Ectodermal cell (in vitro differentiated cells): ENCODE data around the gene CUX1.

Source experiments
- H3K27ac ChIP-seq: 2 replicates; pipeline ENCODE4 v1.7.0; 2013; ENCODE audit warnings: mild to moderate bottlenecking, low read depth, low read length; ENCODE audit not compliant: insufficient read depth, poor library complexity, severe bottlenecking
- H3K27me3 ChIP-seq: 2 replicates; pipeline ENCODE4 v1.7.0; 2013; ENCODE audit warnings: mild to moderate bottlenecking, low read length; ENCODE audit not compliant: insufficient read depth, control insufficient read depth, poor library complexity, severe bottlenecking
- H3K36me3 ChIP-seq: one replicate; pipeline ENCODE4 v1.7.0; 2013; ENCODE audit warnings: low read length; ENCODE audit not compliant: control insufficient read depth, insufficient read depth
- H3K4me1 ChIP-seq: one replicate; pipeline ENCODE4 v1.7.0; 2013; ENCODE audit warnings: low read length; ENCODE audit not compliant: control insufficient read depth, insufficient read depth
- H3K4me3 ChIP-seq: 2 replicates; pipeline ENCODE4 v1.7.0; 2013; ENCODE audit warnings: low read depth, low read length, control low read depth; ENCODE audit not compliant: insufficient read depth
- H3K9me3 ChIP-seq: 2 replicates; pipeline ENCODE4 v1.7.0; 2013; ENCODE audit warnings: mild to moderate bottlenecking, low read length, moderate library complexity; ENCODE audit not compliant: control insufficient read depth
- WGBS, 2 experiments: methylation state at CpG; one replicate each; pipeline ENCODE4 v1.1.7; 2013; ENCODE audit warnings: missing lambda C conversion rate in 2 of 2; 5-methylcytosine and 5-hydroxymethylcytosine counted together

CUX1 gene

DNA sequence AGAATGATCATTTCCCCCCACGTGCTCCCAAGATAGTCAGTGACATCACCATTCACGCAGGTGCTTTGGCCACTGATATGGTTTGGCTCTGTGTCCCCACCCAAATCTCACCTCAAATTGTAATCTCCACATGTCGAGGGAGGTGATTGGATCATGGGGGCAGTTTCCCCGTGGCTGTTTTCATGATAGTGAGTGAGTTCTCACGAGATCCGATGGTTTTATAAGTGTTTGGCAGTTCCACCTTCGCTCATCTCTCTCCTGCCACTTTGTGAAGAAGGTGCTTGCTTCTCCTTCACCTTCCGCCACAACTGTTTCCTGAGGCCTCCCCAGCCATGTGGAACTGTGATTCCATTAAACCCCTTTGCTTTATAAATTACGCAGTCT, 263.8 kb downstream of the CUX1 start:
- Histone ChIP-seq H3K4me3 (no peak overlapping the region), H3K36me3 (no peaks in the 10 kb centered on the region), H3K4me1 (peaks cover 10% of the 10 kb centered on the region), H3K27ac (no peak overlapping the region), H3K9me3 (peaks cover 3% of the 10 kb centered on the region), H3K27me3 (no peaks in the 10 kb centered on the region)
- WGBS, 2 experiments, result 92 to 94% methylated on average over 9 of the region's 9 CpGs

DNA sequence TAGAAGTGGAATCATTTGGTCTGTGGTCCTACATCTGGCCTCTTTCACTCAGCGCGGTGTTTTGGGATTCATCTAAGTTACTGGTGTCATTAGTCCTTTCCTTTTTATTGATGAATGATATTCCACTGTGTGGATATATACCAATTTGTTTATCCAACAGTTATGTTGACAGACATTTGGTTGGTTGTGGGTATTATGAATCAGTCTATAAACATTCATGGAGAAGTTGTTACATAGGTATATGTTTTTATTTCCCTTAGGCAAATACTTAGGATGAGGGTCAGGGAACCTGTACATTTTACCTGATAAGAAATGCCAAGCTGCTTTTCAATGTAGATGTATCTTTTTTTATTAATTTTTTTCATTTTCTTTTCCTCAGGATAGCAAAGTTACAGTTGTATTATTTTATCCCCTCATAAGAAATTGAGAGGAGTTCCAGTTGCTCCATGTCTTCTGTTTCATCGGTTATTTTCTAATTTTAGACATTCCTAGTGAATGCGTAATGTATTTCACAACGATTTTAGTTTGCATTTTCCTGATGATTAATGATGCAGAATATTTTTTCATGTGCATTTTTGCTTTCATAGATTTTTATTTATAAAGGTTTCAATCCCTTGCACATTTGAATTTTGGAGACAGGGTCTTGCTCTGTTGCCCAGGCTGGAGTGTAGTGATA, 265.4 kb downstream of the CUX1 start:
- no peaks in the 10 kb centered on the region for H3K36me3 ChIP-seq
- peaks cover 3% of the 10 kb centered on the region for H3K9me3 ChIP-seq
- H3K27me3 ChIP-seq, result no peaks in the 10 kb centered on the region
- H3K4me1 ChIP-seq, result peaks cover 10% of the 10 kb centered on the region
- 95 to 99% methylated on average over 5 of the region's 5 CpGs for WGBS, 2 experiments
- H3K27ac ChIP-seq, result no peak overlapping the region
- H3K4me3 ChIP-seq, result no peak overlapping the region

DNA sequence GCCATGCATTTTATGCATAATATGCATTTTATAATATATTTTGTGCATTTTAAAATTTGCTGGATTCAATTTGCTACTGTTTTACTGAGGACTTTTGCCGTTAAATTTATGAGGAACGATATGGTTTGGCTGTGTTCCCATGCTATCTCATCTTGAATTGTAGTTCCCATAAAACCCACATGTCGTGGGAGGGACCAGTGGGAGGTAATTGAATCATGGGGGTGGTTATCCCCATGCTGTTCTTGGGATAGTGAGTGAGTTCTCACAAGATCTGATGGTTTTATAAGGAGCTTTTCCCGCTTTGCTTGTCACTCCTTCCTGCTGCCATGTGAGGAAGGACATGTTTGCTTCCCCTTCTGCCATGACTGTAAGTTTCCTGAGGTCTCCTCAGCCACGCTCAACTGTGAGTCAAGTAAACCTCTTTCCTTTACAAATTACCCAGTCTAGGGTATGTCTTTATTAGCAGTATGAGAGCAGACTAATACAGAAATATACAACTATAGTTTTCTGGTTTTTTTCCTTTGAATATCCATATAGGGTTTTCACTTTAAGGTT, 267.9 kb downstream of the CUX1 start:
- Histone ChIP-seq H3K4me3 (no peak overlapping the region), H3K4me1 (peaks cover under 1% of the 10 kb centered on the region), H3K36me3 (no peaks in the 10 kb centered on the region), H3K27ac (no peak overlapping the region), H3K27me3 (no peaks in the 10 kb centered on the region), H3K9me3 (peaks cover 3% of the 10 kb centered on the region)
- 89 to 94% methylated on average over 5 of the region's 5 CpGs for whole genome bisulfite sequencing, 2 experiments

DNA sequence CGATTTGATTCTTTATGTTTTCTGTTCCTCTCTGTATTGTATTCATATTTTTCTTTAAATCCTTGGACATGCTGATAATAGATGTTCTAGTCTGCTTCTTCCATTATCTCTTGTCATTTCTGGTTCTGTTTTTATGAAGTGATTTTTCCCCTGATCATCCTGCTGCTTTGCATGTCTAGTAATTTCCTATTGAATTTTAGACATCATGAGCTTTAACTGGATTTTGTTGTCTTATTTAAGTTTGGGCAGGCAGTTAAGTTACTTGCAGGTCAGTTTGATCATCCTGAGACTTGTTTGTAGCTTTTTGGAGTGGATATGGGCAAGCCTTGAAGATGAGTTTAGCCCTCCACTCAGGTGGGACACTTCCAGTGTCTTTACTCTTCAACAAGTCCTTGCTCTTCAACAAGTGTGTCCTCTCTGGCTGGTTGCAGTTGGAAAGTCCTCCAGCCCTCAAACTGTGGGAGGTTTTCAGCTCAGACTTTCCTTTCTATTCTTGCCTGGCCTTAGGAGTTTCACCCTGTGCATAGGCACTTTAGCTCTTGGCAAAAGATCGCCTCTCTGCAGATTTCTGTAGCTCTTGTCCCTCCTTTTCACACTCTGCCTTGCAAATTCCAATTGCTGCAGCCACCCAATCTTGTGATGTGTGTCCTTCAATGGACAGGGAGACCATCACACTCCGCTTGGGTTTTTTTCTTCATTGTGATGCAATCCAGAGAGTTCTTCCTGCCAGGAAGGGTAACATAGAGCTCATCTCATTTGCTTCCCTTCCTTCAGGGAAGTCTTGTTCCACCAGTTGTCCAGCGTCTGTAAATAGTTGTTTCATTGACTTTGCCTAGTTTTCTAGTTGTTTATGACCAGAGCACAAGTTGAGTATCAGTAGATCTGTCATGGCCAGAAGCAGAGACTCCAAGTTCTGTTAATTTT, 272.0 kb downstream of the CUX1 start:
- Histone ChIP-seq H3K4me3 (no peak overlapping the region), H3K36me3 (no peaks in the 10 kb centered on the region), H3K9me3 (no peaks in the 10 kb centered on the region), H3K27me3 (no peaks in the 10 kb centered on the region), H3K4me1 (peaks cover 16% of the 10 kb centered on the region), H3K27ac (no peak overlapping the region)
- 83 to 93% methylated on average over 4 of the region's 4 CpGs for WGBS, 2 experiments

DNA sequence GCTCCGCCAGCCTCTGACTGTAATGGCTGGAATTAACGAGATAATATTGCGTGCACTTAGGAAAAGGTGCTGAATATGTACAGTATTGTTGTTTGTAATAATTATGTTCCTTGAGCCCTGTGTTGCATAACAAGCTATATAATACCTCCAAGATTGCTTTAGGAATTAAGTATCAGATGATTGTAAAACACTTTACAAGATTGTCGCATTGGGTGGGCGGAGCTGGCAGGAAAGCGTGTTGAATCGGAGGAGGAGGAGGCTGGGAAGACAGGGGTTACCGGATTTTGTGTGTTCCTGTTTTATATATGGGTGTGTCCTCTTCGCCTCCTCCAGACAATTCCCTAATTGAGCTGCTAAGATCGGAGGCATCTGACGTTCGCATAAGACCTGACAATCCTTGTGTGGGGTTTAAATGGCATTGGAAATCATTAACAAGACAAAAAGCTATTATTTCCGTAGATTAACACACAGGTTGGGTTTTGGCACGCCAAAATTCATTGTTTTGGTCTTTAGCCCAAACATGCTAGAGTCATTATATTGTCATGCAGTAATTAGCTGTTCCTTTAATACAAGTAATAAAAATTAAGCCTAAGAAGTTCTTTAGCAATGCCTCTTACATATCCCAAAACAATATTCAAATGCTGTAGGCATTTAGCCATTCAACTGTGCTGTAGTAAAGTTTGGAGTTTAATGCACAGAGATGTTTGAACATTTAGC, 276.3 kb downstream of the CUX1 start:
- Histone ChIP-seq H3K4me1 (peaks cover 52% of the 10 kb centered on the region), H3K27ac (no peak overlapping the region), H3K36me3 (no peaks in the 10 kb centered on the region), H3K27me3 (no peaks in the 10 kb centered on the region), H3K9me3 (no peaks in the 10 kb centered on the region), H3K4me3 (no peak overlapping the region)
- WGBS, 2 experiments, result 78 to 85% methylated on average over 14 of the region's 14 CpGs

DNA sequence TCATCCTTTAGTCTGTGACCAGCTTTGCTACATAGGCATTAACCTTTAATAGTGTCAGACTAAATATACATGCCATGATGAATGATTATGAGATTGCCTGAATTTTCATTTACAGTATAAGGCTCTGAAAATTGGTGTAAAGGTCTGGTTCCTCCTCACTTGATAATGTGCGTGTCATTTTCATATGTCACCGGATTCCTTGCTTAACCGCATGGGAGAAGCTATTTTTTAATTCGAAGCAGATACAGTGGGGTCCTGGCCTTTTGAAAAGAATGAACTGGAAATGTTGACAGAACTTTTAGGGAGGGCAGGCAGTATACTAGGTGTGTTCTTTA, 276.9 kb downstream of the CUX1 start:
- whole genome bisulfite sequencing, 2 experiments, result 97% methylated on average over 4 of the region's 4 CpGs
- Histone ChIP-seq H3K4me1 (peaks cover 52% of the 10 kb centered on the region), H3K27ac (no peak overlapping the region), H3K36me3 (no peaks in the 10 kb centered on the region), H3K27me3 (no peaks in the 10 kb centered on the region), H3K4me3 (no peak overlapping the region), H3K9me3 (no peaks in the 10 kb centered on the region)

DNA sequence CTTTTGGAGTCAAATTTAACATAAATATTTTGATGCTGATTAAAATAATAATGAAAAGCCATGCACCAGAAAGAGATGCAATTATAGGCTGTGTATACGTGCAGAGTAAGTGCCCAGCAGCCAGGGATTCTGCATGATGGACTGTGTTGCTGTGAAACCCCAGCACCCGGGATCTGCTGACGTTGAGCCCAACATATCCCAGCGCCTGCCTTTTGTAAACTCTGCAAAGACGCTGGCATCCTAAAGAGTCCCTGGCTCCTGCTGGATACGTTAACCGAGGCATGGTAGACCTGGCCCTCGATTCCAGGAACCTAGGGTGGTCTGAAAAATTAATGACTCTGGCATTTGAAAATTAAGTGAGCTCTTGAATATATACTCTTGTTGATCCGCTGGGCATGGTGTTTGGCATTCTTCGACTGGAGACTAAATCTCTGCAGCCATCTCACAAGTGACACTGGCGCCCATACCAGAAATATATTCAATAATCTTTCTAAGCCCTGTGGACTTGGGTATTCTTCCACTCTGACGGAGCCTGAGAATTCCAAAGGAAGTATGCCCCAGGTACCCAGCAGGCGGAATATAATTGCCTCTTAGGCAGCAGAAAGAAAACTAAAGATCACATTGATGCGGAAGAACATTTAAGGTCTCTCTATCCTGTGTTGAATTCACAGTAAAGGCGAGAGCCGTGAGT, 278.0 kb downstream of the CUX1 start:
- Histone ChIP-seq H3K36me3 (peaks cover 5% of the 10 kb centered on the region), H3K4me3 (no peak overlapping the region), H3K9me3 (no peaks in the 10 kb centered on the region), H3K27ac (no peak overlapping the region), H3K4me1 (peaks cover 52% of the 10 kb centered on the region), H3K27me3 (no peaks in the 10 kb centered on the region)
- WGBS, 2 experiments, result 92% methylated on average over 16 of the region's 16 CpGs

DNA sequence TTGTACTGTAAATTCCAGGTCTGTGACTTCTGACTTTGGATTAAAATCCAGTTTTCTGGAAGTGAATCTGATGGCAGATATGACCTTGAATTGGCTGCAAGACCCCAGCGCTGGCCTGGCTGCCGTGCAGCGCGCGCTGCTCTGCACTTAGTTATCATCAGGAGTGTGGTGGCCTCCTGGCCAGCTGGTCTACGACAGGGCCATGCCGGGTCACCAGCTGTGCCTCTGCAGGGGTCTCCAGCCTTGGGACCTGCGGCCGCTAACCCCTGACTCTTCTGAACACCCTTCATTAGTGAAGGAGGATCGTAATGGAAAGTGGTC, 278.5 kb downstream of the CUX1 start:
- no peak overlapping the region for H3K27ac ChIP-seq
- WGBS, 2 experiments, result 90 to 91% methylated on average over 10 of the region's 10 CpGs

DNA sequence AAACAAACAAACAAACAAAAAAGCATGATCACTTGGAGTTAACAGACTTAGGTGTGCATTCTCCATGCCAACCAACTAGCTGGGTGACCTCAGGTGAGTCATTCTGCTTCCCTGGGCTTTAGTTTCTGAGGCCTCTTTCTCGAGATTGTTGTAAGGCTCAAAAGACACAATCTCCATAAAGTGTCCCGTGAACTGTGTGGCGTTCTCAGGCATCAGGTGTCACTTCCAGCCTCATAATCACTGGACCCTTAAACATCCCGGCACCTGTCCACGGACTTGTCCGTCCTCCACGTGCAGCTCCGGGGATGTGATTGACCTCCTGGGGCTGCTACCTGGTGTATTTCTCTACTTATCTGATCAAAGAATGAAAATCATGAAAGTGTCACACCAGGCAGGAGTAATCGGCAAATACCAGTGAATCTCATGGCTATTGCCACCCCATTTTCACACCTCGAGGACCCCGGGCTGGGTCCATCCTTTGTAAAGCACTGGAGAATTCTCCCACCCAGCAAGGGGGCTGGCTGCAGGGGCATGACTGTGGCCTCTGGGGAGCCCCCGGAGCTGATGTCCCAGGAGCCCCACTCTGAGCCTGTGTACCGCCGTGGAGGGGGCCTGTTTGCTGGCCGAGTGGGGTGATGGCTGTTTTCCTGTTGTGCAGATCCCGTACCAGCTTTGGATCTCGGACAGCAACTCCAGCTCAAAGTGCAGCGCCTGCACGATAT, 279.4 kb downstream of the CUX1 start:
- Histone ChIP-seq H3K9me3 (no peaks in the 10 kb centered on the region), H3K27ac (peak overlapping the region; percentile 89), H3K36me3 (peaks cover 6% of the 10 kb centered on the region), H3K4me3 (no peak overlapping the region), H3K27me3 (no peaks in the 10 kb centered on the region), H3K4me1 (peaks cover 58% of the 10 kb centered on the region)
- 88 to 89% methylated on average over 19 of the region's 19 CpGs for WGBS, 2 experiments

More for the DNA sequence above, 278.5 kb downstream of the CUX1 start:
- Histone ChIP-seq H3K9me3 (no peaks in the 10 kb centered on the region), H3K27me3 (no peaks in the 10 kb centered on the region), H3K4me1 (peaks cover 55% of the 10 kb centered on the region), H3K4me3 (no peak overlapping the region), H3K36me3 (peaks cover 6% of the 10 kb centered on the region)
